NCI-H446 (cell line): ENCODE data around the gene RPL13A.
"Not testable (repeated sequence)": the region's sequence is repeated elsewhere in the genome, so short reads cannot be mapped to it uniquely, and the experiment has no call there.

Experiments
- DNase-seq, 2 experiments: peaks; one replicate each; lab custom pipeline; 2025; lab: John Stamatoyannopoulos, UW

RPL13A gene

GRCh38 chr19:49487277-49488045 is at the start of gene RPL13A:
Gene RPL13A, plus strand, starts transcription at chr19:49487608. Its CDS starts 22 bp downstream, at chr19:49487630.
- DNase-seq = peak; percentile 99 to 100

- DNase-seq = no peak
These were observed 49.1 kb upstream of the RPL13A start for GRCh38 chr19:49438261-49438660.

GRCh38 chr19:49439836-49440235 is 47.6 kb upstream of the RPL13A start:
- DNase-seq = no peak

GRCh38 chr19:49440439-49441209 is 46.8 kb upstream of the RPL13A start:
- DNase-seq = no peak

- peak in 1 of 2 experiments; percentile 67 for DNase-seq
These were observed 46.0 kb upstream of the RPL13A start, which contains the start of gene SLC17A7 for GRCh38 chr19:49441210-49441959. Gene SLC17A7, minus strand, starts transcription at chr19:49441527. Its CDS starts 148 bp downstream, at chr19:49441379.

- DNase-seq = no peak
These were observed 45.5 kb upstream of the RPL13A start for GRCh38 chr19:49441960-49442350.

GRCh38 chr19:49442354-49442753 is 45.1 kb upstream of the RPL13A start:
- no peak for DNase-seq

- DNase-seq = peak; percentile 85 to 95
These were observed 44.5 kb upstream of the RPL13A start for GRCh38 chr19:49442771-49443365.

- peak; percentile 98 to 99 for DNase-seq
These were observed 43.9 kb upstream of the RPL13A start for GRCh38 chr19:49443366-49444099.

- not testable (repeated sequence) for DNase-seq
These were observed 43.2 kb upstream of the RPL13A start for GRCh38 chr19:49444100-49444700.

- no peak for DNase-seq
These were observed 41.4 kb upstream of the RPL13A start for GRCh38 chr19:49445997-49446396.

GRCh38 chr19:49447485-49448431 is 39.6 kb upstream of the RPL13A start:
- DNase-seq = no peak

GRCh38 chr19:49448432-49448786 is 39.0 kb upstream of the RPL13A start:
- DNase-seq = no peak

GRCh38 chr19:49450405-49450804 is 37.0 kb upstream of the RPL13A start:
- DNase-seq = no peak

- DNase-seq = peak; percentile 98 to 99
These were observed 35.8 kb upstream of the RPL13A start, which contains the start of gene PIH1D1 for GRCh38 chr19:49451430-49452181. Gene PIH1D1, minus strand, starts transcription at chr19:49451814. Its CDS starts 240 bp downstream, at chr19:49451574.

GRCh38 chr19:49453013-49453756 is 34.2 kb upstream of the RPL13A start, which contains the start of gene ALDH16A1:
Gene ALDH16A1, plus strand, starts transcription at chr19:49453225. Its CDS starts 107 bp downstream, at chr19:49453332.
- peak; percentile 98 to 99 for DNase-seq

- DNase-seq = no peak
These were observed 33.6 kb upstream of the RPL13A start for GRCh38 chr19:49453757-49454240.

- DNase-seq = no peak
These were observed 31.6 kb upstream of the RPL13A start for GRCh38 chr19:49455773-49456172.
